GM23248 (cell line): ENCODE data around the gene LRBA.

Experiments used
- EZH2 ChIP-seq: fragments of 200-600 bp; sonication (generic); IDR thresholded peaks from 2 replicates; pipeline ENCODE4 v1.6.1; 2018; ENCODE audit warnings: antibody characterized with exemption, mild to moderate bottlenecking; ENCODE audit not compliant: insufficient read depth, poor library complexity, severe bottlenecking
- EZH2phosphoT487 ChIP-seq: fragments of 200-600 bp; sonication (generic); IDR thresholded peaks from 2 replicates; pipeline ENCODE4 v1.6.1; 2018; ENCODE audit warnings: antibody characterized with exemption, moderate library complexity, mild to moderate bottlenecking, low read depth; ENCODE audit not compliant: insufficient read depth

GRCh38 chr4:150501983-150502382 is 513.1 kb downstream of the LRBA start:
- TF ChIP-seq EZH2 = no peak
- no peak for TF ChIP-seq EZH2phosphoT487
